ENCODE data around the gene CDKN2B.
A peak's percentile ranks its signal among the peaks of the same experiment; 100 is the strongest.
"Not testable (repeated sequence)": the region's sequence is repeated elsewhere in the genome, so short reads cannot be mapped to it uniquely, and the experiment has no call there.

CDKN2B gene

GRCh38 chr9:22008717-22009505 is at the start of gene CDKN2B:
Gene CDKN2B, minus strand, starts transcription at chr9:22009305. Its CDS starts 352 bp downstream, at chr9:22008953.
- Histone ChIP-seq H3K36me3 (ENCODE audit: insufficient read depth, low read length) (peaks cover 47% of the 10 kb centered on the region), H3K27ac (no peak within 1 kb of the TSS), H3K9me3 (ENCODE audit: low read depth, low read length) (no peaks in the 10 kb centered on the region; the same call in 1 of the 2 replicates), H3K9ac (ENCODE audit: insufficient read length) (no peak within 1 kb of the TSS), H3K4me3 (peak within 1 kb of the TSS; percentile 72)
- no peak for DNase-seq (ENCODE audit: low read depth, low spot score)
- TF ChIP-seq EZH2 (IDR thresholded peaks at IDR 0.05) (no peak), POLR2AphosphoS5 (IDR thresholded peaks at IDR 0.05; ENCODE audit: borderline replicate concordance, low read depth, low read length) (no peak), FOXP2 (optimal IDR thresholded peaks at IDR 0.05; ENCODE audit: control extremely low read depth, extremely low read length, insufficient read depth) (no peak)

- not testable (repeated sequence) for H3K9ac ChIP-seq (ENCODE audit: insufficient read length); H3K4me3 ChIP-seq; H3K9me3 ChIP-seq (ENCODE audit: low read depth, low read length); DNase-seq (ENCODE audit: low read depth, low spot score); H3K27ac ChIP-seq
- peaks cover 38% of the 10 kb centered on the region for H3K36me3 ChIP-seq (ENCODE audit: insufficient read depth, low read length)
Measured at GRCh38 chr9:22057972-22058371, 48.9 kb upstream of the CDKN2B start.

GRCh38 chr9:22056402-22056801 is 47.3 kb upstream of the CDKN2B start:
- H3K36me3 ChIP-seq (ENCODE audit: insufficient read depth, low read length) = peaks cover 49% of the 10 kb centered on the region
- H3K27ac ChIP-seq = no peak overlapping the region
- DNase-seq (ENCODE audit: low read depth, low spot score) = no peak
- no peak overlapping the region for H3K4me3 ChIP-seq
- H3K9ac ChIP-seq (ENCODE audit: insufficient read length) = no peak overlapping the region
- H3K9me3 ChIP-seq (ENCODE audit: low read depth, low read length) = no peaks in the 10 kb centered on the region
- no peak for TF ChIP-seq FOXP2 (optimal IDR thresholded peaks at IDR 0.05; ENCODE audit: control extremely low read depth, extremely low read length, insufficient read depth)
- no peak for TF ChIP-seq EZH2 (IDR thresholded peaks at IDR 0.05)
- TF ChIP-seq POLR2AphosphoS5 (IDR thresholded peaks at IDR 0.05; ENCODE audit: borderline replicate concordance, low read depth, low read length) = no peak

- Histone ChIP-seq H3K36me3 (ENCODE audit: insufficient read depth, low read length) (peaks cover 63% of the 10 kb centered on the region), H3K9me3 (ENCODE audit: low read depth, low read length) (no peaks in the 10 kb centered on the region), H3K27ac (no peak overlapping the region), H3K4me3 (no peak overlapping the region), H3K9ac (ENCODE audit: insufficient read length) (no peak overlapping the region)
- no peak for DNase-seq (ENCODE audit: low read depth, low spot score)
- TF ChIP-seq FOXP2 (optimal IDR thresholded peaks at IDR 0.05; ENCODE audit: control extremely low read depth, extremely low read length, insufficient read depth) (no peak), POLR2AphosphoS5 (IDR thresholded peaks at IDR 0.05; ENCODE audit: borderline replicate concordance, low read depth, low read length) (no peak), EZH2 (IDR thresholded peaks at IDR 0.05) (no peak)
Measured at GRCh38 chr9:22055090-22055489, 46.0 kb upstream of the CDKN2B start.

GRCh38 chr9:22054529-22054928 is 45.4 kb upstream of the CDKN2B start:
- Histone ChIP-seq H3K9ac (ENCODE audit: insufficient read length) (no peak overlapping the region), H3K36me3 (ENCODE audit: insufficient read depth, low read length) (peaks cover 65% of the 10 kb centered on the region), H3K9me3 (ENCODE audit: low read depth, low read length) (no peaks in the 10 kb centered on the region), H3K4me3 (no peak overlapping the region), H3K27ac (no peak overlapping the region)
- DNase-seq (ENCODE audit: low read depth, low spot score) = no peak
- TF ChIP-seq EZH2 (IDR thresholded peaks at IDR 0.05) = no peak
- TF ChIP-seq POLR2AphosphoS5 (IDR thresholded peaks at IDR 0.05; ENCODE audit: borderline replicate concordance, low read depth, low read length) = no peak
- no peak for TF ChIP-seq FOXP2 (optimal IDR thresholded peaks at IDR 0.05; ENCODE audit: control extremely low read depth, extremely low read length, insufficient read depth)

- H3K9ac ChIP-seq (ENCODE audit: insufficient read length) = no peak overlapping the region
- H3K9me3 ChIP-seq (ENCODE audit: low read depth, low read length) = no peaks in the 10 kb centered on the region
- TF ChIP-seq EZH2 (IDR thresholded peaks at IDR 0.05) (no peak), FOXP2 (optimal IDR thresholded peaks at IDR 0.05; ENCODE audit: control extremely low read depth, extremely low read length, insufficient read depth) (no peak), POLR2AphosphoS5 (IDR thresholded peaks at IDR 0.05; ENCODE audit: borderline replicate concordance, low read depth, low read length) (no peak)
- H3K4me3 ChIP-seq = no peak overlapping the region
- no peak for DNase-seq (ENCODE audit: low read depth, low spot score)
- no peak overlapping the region for H3K27ac ChIP-seq
- peaks cover 65% of the 10 kb centered on the region for H3K36me3 ChIP-seq (ENCODE audit: insufficient read depth, low read length)
Measured at GRCh38 chr9:22054076-22054475, 45.0 kb upstream of the CDKN2B start.

- Histone ChIP-seq H3K36me3 (ENCODE audit: insufficient read depth, low read length) (peaks cover 64% of the 10 kb centered on the region), H3K9ac (ENCODE audit: insufficient read length) (no peak overlapping the region), H3K9me3 (ENCODE audit: low read depth, low read length) (no peaks in the 10 kb centered on the region), H3K27ac (no peak overlapping the region), H3K4me3 (no peak overlapping the region)
- TF ChIP-seq FOXP2 (optimal IDR thresholded peaks at IDR 0.05; ENCODE audit: control extremely low read depth, extremely low read length, insufficient read depth) (no peak), POLR2AphosphoS5 (IDR thresholded peaks at IDR 0.05; ENCODE audit: borderline replicate concordance, low read depth, low read length) (no peak), EZH2 (IDR thresholded peaks at IDR 0.05) (no peak)
- no peak for DNase-seq (ENCODE audit: low read depth, low spot score)
Measured at GRCh38 chr9:22053178-22053577, 44.1 kb upstream of the CDKN2B start.

- Histone ChIP-seq H3K27ac (no peak overlapping the region), H3K4me3 (no peak overlapping the region), H3K9ac (ENCODE audit: insufficient read length) (no peak overlapping the region), H3K36me3 (ENCODE audit: insufficient read depth, low read length) (peaks cover 59% of the 10 kb centered on the region), H3K9me3 (ENCODE audit: low read depth, low read length) (no peaks in the 10 kb centered on the region)
- no peak for DNase-seq (ENCODE audit: low read depth, low spot score)
- TF ChIP-seq EZH2 (IDR thresholded peaks at IDR 0.05) (no peak), POLR2AphosphoS5 (IDR thresholded peaks at IDR 0.05; ENCODE audit: borderline replicate concordance, low read depth, low read length) (no peak), FOXP2 (optimal IDR thresholded peaks at IDR 0.05; ENCODE audit: control extremely low read depth, extremely low read length, insufficient read depth) (no peak)
Measured at GRCh38 chr9:22052376-22052945, 43.4 kb upstream of the CDKN2B start.

Data from SK-N-MC (cell line).